Neural cell (in vitro differentiated cells): Measurements from ENCODE around the gene G6PC3. TPM values are rescaled to one million over a fixed set of nuclear protein-coding genes. Genes with fewer than 3 reads are reported as not detected.

Source experiments
- H2AFZ ChIP-seq: fragments of 200-600, 300-800 bp; sonication (generic), shearing (Covaris generic); 2 replicates; pipeline ENCODE4 v1.6.0; 2014; ENCODE audit warnings: low read depth, mild to moderate bottlenecking, antibody characterized with exemption, low read length, moderate library complexity
- H3F3A ChIP-seq: fragments of 200-600 bp; shearing (Covaris generic); 2 replicates; pipeline ENCODE4 v1.6.1; 2016; ENCODE audit warnings: mild to moderate bottlenecking, moderate library complexity, mixed read lengths, antibody characterized with exemption, low read length; ENCODE audit not compliant: insufficient read depth, poor library complexity, severe bottlenecking
- H3K27ac ChIP-seq: fragments of 200-600, 300-800 bp; sonication (generic), shearing (Covaris generic); 2 replicates; pipeline ENCODE4 v1.5.1; 2014; ENCODE audit warnings: mild to moderate bottlenecking, low read length, moderate library complexity
- H3K27me3 ChIP-seq: fragments of 300-800, 200-600 bp; sonication (generic), shearing (Covaris generic); 2 replicates; pipeline ENCODE4 v1.6.0; 2014; ENCODE audit warnings: mild to moderate bottlenecking, low read depth, low read length, moderate library complexity; ENCODE audit not compliant: insufficient read depth
- H3K36me3 ChIP-seq: fragments of 300-800, 200-600 bp; sonication (generic), shearing (Covaris generic); 2 replicates; pipeline ENCODE4 v1.5.1; 2014; ENCODE audit warnings: mild to moderate bottlenecking, antibody characterized with exemption, low read length, moderate library complexity; ENCODE audit not compliant: insufficient read depth
- H3K4me2 ChIP-seq: fragments of 300-800, 200-600 bp; sonication (generic), shearing (Covaris generic); 2 replicates; pipeline ENCODE4 v1.6.0; 2014; ENCODE audit warnings: mild to moderate bottlenecking, low read length
- H3K4me3 ChIP-seq: fragments of 300-800, 200-600 bp; sonication (generic), shearing (Covaris generic); 2 replicates; pipeline ENCODE4 v1.5.1; 2014; ENCODE audit warnings: mild to moderate bottlenecking, low read length, moderate library complexity
- H3K79me2 ChIP-seq: fragments of 200-600 bp; shearing (Covaris generic); replicated peaks from 2 replicates; pipeline ENCODE4 v1.6.0; 2014; ENCODE audit warnings: mild to moderate bottlenecking, low read length, moderate library complexity; ENCODE audit not compliant: insufficient read depth
- H3K9ac ChIP-seq: fragments of 300-800, 200-600 bp; sonication (generic), shearing (Covaris generic); 2 replicates; pipeline ENCODE4 v1.6.1; 2016; ENCODE audit warnings: mild to moderate bottlenecking, low read length, mixed read lengths
- H3K9me2 ChIP-seq: fragments of 200-600 bp; shearing (Covaris generic); 2 replicates; pipeline ENCODE4 v1.6.1; 2016; ENCODE audit warnings: mild to moderate bottlenecking, low read length, mixed read lengths; ENCODE audit not compliant: insufficient read depth
- H3K9me3 ChIP-seq: fragments of 200-600, 300-800 bp; sonication (generic), shearing (Covaris generic); 2 replicates; pipeline ENCODE4 v1.6.1; 2016; ENCODE audit warnings: mild to moderate bottlenecking, mixed run types, low read length, moderate library complexity, mixed read lengths
- H4K20me1 ChIP-seq: fragments of 200-600 bp; shearing (Covaris generic); 2 replicates; pipeline ENCODE4 v1.6.1; 2016; ENCODE audit warnings: mild to moderate bottlenecking, mixed run types; ENCODE audit not compliant: insufficient read depth
- EP300 ChIP-seq: fragments of 450-650 bp; conservative IDR thresholded peaks from 2 replicates; pipeline ENCODE4 v1.6.1; 2014; ENCODE audit warnings: antibody characterized with exemption, mild to moderate bottlenecking, moderate library complexity; ENCODE audit not compliant: poor library complexity, severe bottlenecking
- EZH2 ChIP-seq: fragments of 200-600, 300-800 bp; shearing (Covaris generic), sonication (generic); IDR thresholded peaks from 2 replicates; pipeline ENCODE4 v1.6.1; 2014; ENCODE audit warnings: antibody characterized with exemption, low read length, borderline replicate concordance, mild to moderate bottlenecking; ENCODE audit not compliant: insufficient read depth, poor library complexity, severe bottlenecking
- MXI1 ChIP-seq: fragments of 450-650 bp; conservative IDR thresholded peaks from 2 replicates; pipeline ENCODE4 v1.6.1; 2014; ENCODE audit warnings: antibody characterized with exemption, mild to moderate bottlenecking; ENCODE audit not compliant: poor library complexity, severe bottlenecking
- POLR2AphosphoS5 ChIP-seq: IDR thresholded peaks from 2 replicates; pipeline ENCODE4 v1.6.1; 2012
- RAD21 ChIP-seq: fragments of 450-650 bp; conservative IDR thresholded peaks from 2 replicates; pipeline ENCODE4 v1.6.1; 2014; ENCODE audit warnings: antibody characterized with exemption, mild to moderate bottlenecking, moderate library complexity
- REST ChIP-seq: IDR thresholded peaks from 2 replicates; pipeline ENCODE4 v1.6.1; 2012; ENCODE audit warnings: borderline replicate concordance
- SMC3 ChIP-seq: fragments of 450-650 bp; conservative IDR thresholded peaks from 2 replicates; pipeline ENCODE4 v1.6.1; 2014; ENCODE audit warnings: antibody characterized with exemption, mild to moderate bottlenecking, moderate library complexity; ENCODE audit not compliant: poor library complexity
- TAF1 ChIP-seq: IDR thresholded peaks from 2 replicates; pipeline ENCODE4 v1.6.1; 2012; ENCODE audit warnings: low read depth
- polyA plus RNA-seq: library from polyadenylated mRNA; depleted of rRNA; stranded (reverse); fragments of >200 nt; gene quantifications from 2 replicates; pipeline ENCODE4 v1.2.3, GENCODE V29; 2014
- TF ChIP-seq, protein P1 (sequence below): fragments of 450-650 bp; IDR thresholded peaks from 2 replicates; pipeline ENCODE4 v1.5.1; 2014; ENCODE audit warnings: antibody characterized with exemption, mild to moderate bottlenecking, moderate library complexity; ENCODE audit not compliant: poor library complexity, severe bottlenecking

Gene G6PC3
- polyA plus RNA-seq, 1 donor from 2014 or later = 10.8 TPM

- H3F3A ChIP-seq = no peaks in the 10 kb centered on the region
- no peak overlapping the region for H3K4me2 ChIP-seq
- no peaks in the 10 kb centered on the region for H3K79me2 ChIP-seq
- no peaks in the 10 kb centered on the region for H3K9me2 ChIP-seq
- no peaks in the 10 kb centered on the region for H4K20me1 ChIP-seq
- peak overlapping the region; percentile 46 for H3K9ac ChIP-seq
- no peak overlapping the region for H3K4me3 ChIP-seq
- H3K9me3 ChIP-seq = no peaks in the 10 kb centered on the region
- H3K36me3 ChIP-seq = no peaks in the 10 kb centered on the region
- TF ChIP-seq EP300 = no peak
- no peak for TF ChIP-seq RAD21
- TF ChIP-seq TAF1 = no peak
- TF ChIP-seq SMC3 = no peak
- TF ChIP-seq REST = no peak
- no peak for TF ChIP-seq EZH2
- peak; percentile 2 for TF ChIP-seq POLR2AphosphoS5
- no peak for TF ChIP-seq MXI1
- no peaks in the 10 kb centered on the region for H3K27me3 ChIP-seq
- H2AFZ ChIP-seq = no peak overlapping the region
- peak overlapping the region; percentile 24 for H3K27ac ChIP-seq
These were observed 16.8 kb downstream of the G6PC3 start for GRCh38 chr17:44087319-44087718.

DNA sequence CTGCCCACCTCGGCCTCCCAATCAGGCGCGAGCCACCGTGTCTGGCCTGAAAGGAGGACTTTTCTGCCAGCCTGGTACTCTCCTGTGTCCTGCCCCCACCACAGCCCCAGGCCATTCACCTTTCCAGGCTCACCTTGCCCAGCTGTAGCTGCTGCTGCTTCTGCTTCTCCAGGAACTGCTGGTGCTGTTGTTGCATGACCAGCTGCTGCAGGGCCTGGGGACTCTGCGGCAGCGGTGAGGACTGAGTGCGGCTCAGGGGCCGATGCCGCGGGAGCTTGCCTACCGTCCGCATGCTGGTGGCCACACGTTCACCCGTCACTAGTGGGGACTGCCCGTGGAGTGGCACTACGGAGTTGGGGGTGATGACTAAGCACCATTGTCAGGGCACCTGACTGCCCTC, 17.7 kb downstream of the G6PC3 start:
- no peak overlapping the region for H3K9ac ChIP-seq
- no peaks in the 10 kb centered on the region for H3F3A ChIP-seq
- H2AFZ ChIP-seq = no peak overlapping the region
- no peaks in the 10 kb centered on the region for H3K9me2 ChIP-seq
- H3K36me3 ChIP-seq = no peaks in the 10 kb centered on the region
- H3K4me2 ChIP-seq = no peak overlapping the region
- no peak overlapping the region for H3K4me3 ChIP-seq
- no peak overlapping the region for H3K27ac ChIP-seq
- H3K79me2 ChIP-seq = no peaks in the 10 kb centered on the region
- no peaks in the 10 kb centered on the region for H3K27me3 ChIP-seq
- no peaks in the 10 kb centered on the region for H3K9me3 ChIP-seq
- TF ChIP-seq SMC3 (no peak), REST (no peak), MXI1 (no peak), TAF1 (no peak), EP300 (no peak), POLR2AphosphoS5 (no peak), EZH2 (no peak), RAD21 (no peak)
- TF ChIP-seq, protein P1, sequence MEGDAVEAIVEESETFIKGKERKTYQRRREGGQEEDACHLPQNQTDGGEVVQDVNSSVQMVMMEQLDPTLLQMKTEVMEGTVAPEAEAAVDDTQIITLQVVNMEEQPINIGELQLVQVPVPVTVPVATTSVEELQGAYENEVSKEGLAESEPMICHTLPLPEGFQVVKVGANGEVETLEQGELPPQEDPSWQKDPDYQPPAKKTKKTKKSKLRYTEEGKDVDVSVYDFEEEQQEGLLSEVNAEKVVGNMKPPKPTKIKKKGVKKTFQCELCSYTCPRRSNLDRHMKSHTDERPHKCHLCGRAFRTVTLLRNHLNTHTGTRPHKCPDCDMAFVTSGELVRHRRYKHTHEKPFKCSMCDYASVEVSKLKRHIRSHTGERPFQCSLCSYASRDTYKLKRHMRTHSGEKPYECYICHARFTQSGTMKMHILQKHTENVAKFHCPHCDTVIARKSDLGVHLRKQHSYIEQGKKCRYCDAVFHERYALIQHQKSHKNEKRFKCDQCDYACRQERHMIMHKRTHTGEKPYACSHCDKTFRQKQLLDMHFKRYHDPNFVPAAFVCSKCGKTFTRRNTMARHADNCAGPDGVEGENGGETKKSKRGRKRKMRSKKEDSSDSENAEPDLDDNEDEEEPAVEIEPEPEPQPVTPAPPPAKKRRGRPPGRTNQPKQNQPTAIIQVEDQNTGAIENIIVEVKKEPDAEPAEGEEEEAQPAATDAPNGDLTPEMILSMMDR = no peak
- no peaks in the 10 kb centered on the region for H4K20me1 ChIP-seq
